ENCODE results near the gene PACSIN2. TPM values are rescaled to one million over a fixed set of nuclear protein-coding genes. Genes with fewer than 3 reads are reported as not detected.
A peak's percentile ranks its signal among the peaks of the same experiment; 100 is the strongest.

Gene PACSIN2
- total RNA-seq, 4 donors from 2014 or later = 25.8 to 46.0 (median 27.8) TPM

DNA sequence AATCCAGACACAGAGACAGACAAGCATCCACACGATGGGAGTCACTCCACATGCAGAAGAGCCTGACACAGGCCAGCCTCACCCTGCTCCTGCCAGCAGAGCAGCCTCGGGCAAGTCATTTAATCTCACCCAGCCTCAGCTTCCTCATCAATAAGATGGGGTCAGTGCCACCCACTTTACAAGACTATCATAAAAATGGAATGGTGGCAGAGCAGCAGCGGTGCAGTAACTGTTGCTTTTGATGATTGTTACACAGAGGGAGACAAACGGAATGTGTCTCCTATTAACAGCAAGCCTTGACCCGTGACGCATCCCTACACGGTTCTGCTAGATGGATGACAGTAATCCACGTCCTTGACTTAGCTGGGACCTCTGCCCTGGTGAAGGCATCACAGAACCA lies 131.8 kb downstream of the PACSIN2 start:
- Histone ChIP-seq H3K4me1 (peaks cover 0 to 39% (median 14%) of the 10 kb centered on the region in 3 donors), H3K36me3 (peaks cover 30 to 100% (median 53%) of the 10 kb centered on the region in 3 donors), H3K4me3 (no peak overlapping the region), H3K27me3 (no peaks in the 10 kb centered on the region), H3K27ac (peak overlapping the region in 1 of 4 donors; percentile 40), H3K9me3 (no peaks in the 10 kb centered on the region)
- TF ChIP-seq POLR2A (IDR thresholded peaks at IDR 0.05) = no peak
- TF ChIP-seq, protein P1, sequence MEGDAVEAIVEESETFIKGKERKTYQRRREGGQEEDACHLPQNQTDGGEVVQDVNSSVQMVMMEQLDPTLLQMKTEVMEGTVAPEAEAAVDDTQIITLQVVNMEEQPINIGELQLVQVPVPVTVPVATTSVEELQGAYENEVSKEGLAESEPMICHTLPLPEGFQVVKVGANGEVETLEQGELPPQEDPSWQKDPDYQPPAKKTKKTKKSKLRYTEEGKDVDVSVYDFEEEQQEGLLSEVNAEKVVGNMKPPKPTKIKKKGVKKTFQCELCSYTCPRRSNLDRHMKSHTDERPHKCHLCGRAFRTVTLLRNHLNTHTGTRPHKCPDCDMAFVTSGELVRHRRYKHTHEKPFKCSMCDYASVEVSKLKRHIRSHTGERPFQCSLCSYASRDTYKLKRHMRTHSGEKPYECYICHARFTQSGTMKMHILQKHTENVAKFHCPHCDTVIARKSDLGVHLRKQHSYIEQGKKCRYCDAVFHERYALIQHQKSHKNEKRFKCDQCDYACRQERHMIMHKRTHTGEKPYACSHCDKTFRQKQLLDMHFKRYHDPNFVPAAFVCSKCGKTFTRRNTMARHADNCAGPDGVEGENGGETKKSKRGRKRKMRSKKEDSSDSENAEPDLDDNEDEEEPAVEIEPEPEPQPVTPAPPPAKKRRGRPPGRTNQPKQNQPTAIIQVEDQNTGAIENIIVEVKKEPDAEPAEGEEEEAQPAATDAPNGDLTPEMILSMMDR (IDR thresholded peaks at IDR 0.05) = peak in 1 of 6 experiments; percentile 4
- no peak for DNase-seq
- intact Hi-C loops (cut with DNase I) = no loop called here
- WGBS, 2 donors = 30 to 68% methylated on average over 2 to 8 of the region's 8 CpGs

DNA sequence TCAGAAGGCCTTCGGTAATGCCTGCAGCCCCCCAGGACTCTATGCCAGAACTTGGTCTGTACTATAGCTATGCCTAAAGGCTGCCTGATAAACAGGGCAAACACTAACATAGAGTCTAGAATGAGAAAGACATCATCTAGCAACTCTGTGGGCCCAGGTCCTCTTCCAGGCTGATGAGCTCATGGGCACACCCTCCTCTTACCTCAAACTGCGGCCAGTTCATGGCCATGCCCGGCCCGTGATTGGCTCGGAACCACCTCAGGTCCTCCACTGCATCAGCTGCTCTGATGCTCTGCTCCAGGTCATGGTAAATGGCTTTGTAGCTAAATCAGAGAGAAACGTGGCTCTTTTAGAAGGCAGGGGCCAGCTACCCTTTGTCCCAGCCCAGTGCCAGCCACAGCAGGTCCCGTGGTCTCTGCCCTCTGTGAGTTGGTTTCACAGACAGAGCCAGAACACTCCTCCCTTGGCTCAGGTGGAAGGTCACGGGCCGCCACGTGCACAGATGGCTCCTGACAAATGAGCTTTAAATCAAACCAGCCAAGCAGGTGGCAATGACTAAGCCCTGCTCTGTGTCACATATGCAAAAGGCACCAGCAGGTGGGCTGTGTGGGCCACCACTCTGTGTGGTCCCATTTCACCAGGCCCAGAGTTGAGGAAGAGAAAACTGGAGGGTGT lies 132.8 kb downstream of the PACSIN2 start:
- peaks cover 36 to 100% (median 52%) of the 10 kb centered on the region in 3 donors for H3K36me3 ChIP-seq
- no peaks in the 10 kb centered on the region for H3K27me3 ChIP-seq
- H3K27ac ChIP-seq = peak overlapping the region in 1 of 4 donors; percentile 40
- H3K9me3 ChIP-seq = no peaks in the 10 kb centered on the region
- 63 to 92% methylated on average over 3 to 4 of the region's 10 CpGs for WGBS, 2 donors
- TF ChIP-seq, protein P1 (IDR thresholded peaks at IDR 0.05) = no peak
- TF ChIP-seq POLR2A (IDR thresholded peaks at IDR 0.05) = no peak
- intact Hi-C loops (cut with DNase I) = no loop called here
- peaks cover 0 to 34% (median 14%) of the 10 kb centered on the region in 3 donors for H3K4me1 ChIP-seq
- H3K4me3 ChIP-seq = no peak overlapping the region
- no peak for DNase-seq

DNA sequence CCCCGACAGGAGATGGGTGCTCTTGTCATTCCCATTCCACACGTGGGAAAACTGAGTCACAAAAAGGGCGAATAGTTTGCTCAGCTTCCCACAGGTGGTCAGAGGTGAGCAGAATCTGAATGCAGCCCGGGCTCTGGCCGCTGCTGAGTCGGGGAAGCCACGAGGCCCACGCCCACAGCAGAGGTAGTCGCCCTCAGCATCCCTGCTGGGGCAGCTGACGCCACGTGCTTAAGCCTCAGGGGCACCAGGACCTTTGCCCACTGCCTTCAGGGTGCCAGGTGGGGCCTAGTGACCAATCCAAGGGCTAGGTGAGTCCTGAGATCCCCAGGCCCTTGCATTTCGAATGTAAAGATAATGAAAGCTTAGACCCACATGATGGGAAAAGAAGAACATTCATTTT lies 133.7 kb downstream of the PACSIN2 start:
- intact Hi-C loops (cut with DNase I) = no loop called here
- Histone ChIP-seq H3K4me3 (no peak overlapping the region), H3K27me3 (no peaks in the 10 kb centered on the region), H3K36me3 (peaks cover 44 to 100% (median 46%) of the 10 kb centered on the region in 3 donors), H3K4me1 (peaks cover 0 to 34% (median 14%) of the 10 kb centered on the region in 3 donors), H3K9me3 (no peaks in the 10 kb centered on the region), H3K27ac (no peak overlapping the region)
- no peak for DNase-seq
- TF ChIP-seq, protein P1 (IDR thresholded peaks at IDR 0.05) = no peak
- no peak for TF ChIP-seq POLR2A (IDR thresholded peaks at IDR 0.05)
- 81 to 93% methylated on average over 2 to 3 of the region's 12 CpGs for WGBS, 2 donors

DNA sequence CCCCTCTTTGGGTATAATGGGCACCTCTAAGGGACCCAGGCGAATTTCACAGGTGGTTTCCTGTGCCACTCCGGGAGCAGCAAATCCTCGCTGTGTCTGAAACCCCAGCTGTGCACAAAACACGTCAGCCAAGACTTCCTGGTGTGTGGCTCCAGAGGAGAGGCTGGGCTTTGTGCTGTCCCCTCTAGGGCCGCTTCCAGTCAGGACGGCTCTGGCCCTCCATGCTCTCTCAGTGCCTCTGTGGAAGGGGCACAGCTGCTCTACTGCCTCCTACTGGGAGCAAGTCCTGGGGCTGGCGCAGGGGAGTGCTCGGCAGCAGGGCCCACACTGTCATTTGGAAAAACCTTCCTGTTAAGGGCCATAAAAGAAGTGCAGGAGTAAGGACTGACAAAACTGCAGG lies 134.1 kb downstream of the PACSIN2 start:
- H3K27ac ChIP-seq = no peak overlapping the region
- 85 to 100% methylated on average over 1 to 6 of the region's 8 CpGs for WGBS, 2 donors
- no peaks in the 10 kb centered on the region for H3K27me3 ChIP-seq
- no peak for DNase-seq
- peaks cover 48 to 100% (median 51%) of the 10 kb centered on the region in 3 donors for H3K36me3 ChIP-seq
- H3K9me3 ChIP-seq = no peaks in the 10 kb centered on the region
- TF ChIP-seq, protein P1 (IDR thresholded peaks at IDR 0.05) = peak in 1 of 6 experiments; percentile 3
- no peak for TF ChIP-seq POLR2A (IDR thresholded peaks at IDR 0.05)
- peaks cover 0 to 30% (median 14%) of the 10 kb centered on the region in 3 donors for H3K4me1 ChIP-seq
- H3K4me3 ChIP-seq = no peak overlapping the region
- intact Hi-C loops (cut with DNase I) = no loop called here

DNA sequence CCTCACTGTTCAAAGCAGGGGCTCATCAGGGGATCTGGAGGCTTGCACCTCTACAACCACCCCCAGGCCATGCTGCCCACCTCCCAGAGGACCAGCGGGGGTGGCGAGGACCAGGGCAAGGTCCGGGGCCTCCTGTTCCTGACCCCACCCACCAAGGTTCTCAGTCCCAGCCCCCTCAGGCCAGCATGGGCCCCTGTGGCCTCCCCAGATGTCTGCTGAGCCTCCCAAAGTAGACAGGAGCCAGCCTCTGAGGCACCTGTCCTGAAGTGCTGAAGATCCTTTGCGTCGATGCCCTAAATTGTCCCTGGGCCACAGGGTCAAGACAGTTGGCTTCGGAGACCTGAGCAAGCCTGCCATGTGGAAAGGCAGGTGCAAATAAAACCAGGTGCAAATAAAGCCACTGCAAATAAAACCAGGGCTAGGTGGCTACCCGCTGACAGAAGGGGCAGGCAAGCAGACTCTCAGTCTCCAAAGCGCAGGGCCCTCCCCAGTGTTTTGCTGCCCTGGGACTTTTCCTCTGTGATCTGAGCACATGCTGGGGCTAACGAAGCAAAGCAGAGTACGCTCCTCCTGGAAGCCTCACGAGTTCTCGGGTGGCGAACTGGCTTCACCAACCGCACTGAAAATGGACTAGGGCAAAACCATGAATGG lies 135.5 kb downstream of the PACSIN2 start:
- H3K27me3 ChIP-seq = no peaks in the 10 kb centered on the region
- H3K36me3 ChIP-seq = peaks cover 48 to 100% (median 52%) of the 10 kb centered on the region in 3 donors
- TF ChIP-seq POLR2A (IDR thresholded peaks at IDR 0.05) = no peak
- TF ChIP-seq, protein P1 (IDR thresholded peaks at IDR 0.05) = no peak
- DNase-seq = no peak
- peaks cover 0 to 17% (median 10%) of the 10 kb centered on the region in 3 donors for H3K4me1 ChIP-seq
- intact Hi-C loops (cut with DNase I) = no loop called here
- no peaks in the 10 kb centered on the region for H3K9me3 ChIP-seq
- no peak overlapping the region for H3K27ac ChIP-seq
- 80 to 92% methylated on average over 1 to 10 of the region's 14 CpGs for WGBS, 2 donors
- H3K4me3 ChIP-seq = no peak overlapping the region

Data from esophagus squamous epithelium (tissue), 5 donors.